ENCODE results near the gene GAS7. TPM values are rescaled to one million over a fixed set of nuclear protein-coding genes. Genes with fewer than 3 reads are reported as not detected.

Gene GAS7
- total RNA-seq, 1 donor from 2014 or later, result 39.8 TPM

- DNase-seq (no peak), ATAC-seq (ENCODE audit: low read depth) (no peak)
- Mint-ChIP-seq H3K4me1 (no peaks in the 10 kb centered on the region), H3K36me3 (ENCODE audit: low read depth) (no peaks in the 10 kb centered on the region), H3K9me3 (no peaks in the 10 kb centered on the region), H3K27ac (no peak overlapping the region), H3K4me3 (no peak overlapping the region), H3K27me3 (peaks cover 7% of the 10 kb centered on the region)
- intact Hi-C loops (cut with micrococcal nuclease), result no loop called here
- TF ChIP-seq CTCF (IDR thresholded peaks at IDR 0.05), result no peak
- ChIA-PET CTCF (no interaction called here), POLR2A (no interaction called here)
Measured at GRCh38 chr17:9956474-9957131, 241.8 kb downstream of the GAS7 start.

- Mint-ChIP-seq H3K4me3 (no peak overlapping the region), H3K36me3 (ENCODE audit: low read depth) (no peaks in the 10 kb centered on the region), H3K27ac (no peak overlapping the region), H3K4me1 (no peaks in the 10 kb centered on the region), H3K9me3 (no peaks in the 10 kb centered on the region), H3K27me3 (peaks cover 3% of the 10 kb centered on the region)
- ATAC-seq (ENCODE audit: low read depth) (no peak), DNase-seq (no peak)
- intact Hi-C loops (cut with micrococcal nuclease), result no loop called here
- TF ChIP-seq CTCF (IDR thresholded peaks at IDR 0.05), result no peak
- CTCF ChIA-PET, result no interaction called here
- POLR2A ChIA-PET, result no interaction called here
Measured at GRCh38 chr17:9953492-9953891, 244.9 kb downstream of the GAS7 start.

- Mint-ChIP-seq H3K4me3 (no peak overlapping the region), H3K36me3 (ENCODE audit: low read depth) (no peaks in the 10 kb centered on the region), H3K9me3 (no peaks in the 10 kb centered on the region), H3K27me3 (no peaks in the 10 kb centered on the region), H3K27ac (no peak overlapping the region), H3K4me1 (no peaks in the 10 kb centered on the region)
- POLR2A ChIA-PET, result no interaction called here
- TF ChIP-seq CTCF (IDR thresholded peaks at IDR 0.05), result no peak
- DNase-seq, result no peak
- no peak for ATAC-seq (ENCODE audit: low read depth)
- intact Hi-C loops (cut with micrococcal nuclease), result no loop called here
- CTCF ChIA-PET, result no interaction called here
Measured at GRCh38 chr17:9951803-9952202, 246.6 kb downstream of the GAS7 start.

GRCh38 chr17:9948928-9949327, 249.5 kb downstream of the GAS7 start:
- H3K4me1 Mint-ChIP-seq, result no peaks in the 10 kb centered on the region
- TF ChIP-seq CTCF (IDR thresholded peaks at IDR 0.05), result no peak
- ChIA-PET CTCF (no interaction called here), POLR2A (no interaction called here)
- no peaks in the 10 kb centered on the region for H3K36me3 Mint-ChIP-seq (ENCODE audit: low read depth)
- ATAC-seq (ENCODE audit: low read depth) (no peak), DNase-seq (no peak)
- no peak overlapping the region for H3K4me3 Mint-ChIP-seq
- H3K9me3 Mint-ChIP-seq, result no peaks in the 10 kb centered on the region
- no peak overlapping the region for H3K27ac Mint-ChIP-seq
- no peaks in the 10 kb centered on the region for H3K27me3 Mint-ChIP-seq
- intact Hi-C loops (cut with micrococcal nuclease), result no loop called here

- no peak for DNase-seq
- TF ChIP-seq CTCF (IDR thresholded peaks at IDR 0.05), result no peak
- ChIA-PET POLR2A (no interaction called here), CTCF (no interaction called here)
- ATAC-seq (ENCODE audit: low read depth), result no peak
- no peaks in the 10 kb centered on the region for H3K4me1 Mint-ChIP-seq
- peaks cover 11% of the 10 kb centered on the region for H3K36me3 Mint-ChIP-seq (ENCODE audit: low read depth)
- intact Hi-C loops (cut with micrococcal nuclease), result no loop called here
- no peaks in the 10 kb centered on the region for H3K27me3 Mint-ChIP-seq
- H3K4me3 Mint-ChIP-seq, result no peak overlapping the region
- H3K27ac Mint-ChIP-seq, result no peak overlapping the region
- H3K9me3 Mint-ChIP-seq, result no peaks in the 10 kb centered on the region
Measured at GRCh38 chr17:9944704-9945103, 253.7 kb downstream of the GAS7 start.
